WERI-Rb-1 (cell line): ENCODE data around the gene MIF.

Source experiments
- DNase-seq: peaks from one replicate; pipeline ENCODE4 v3.0.0-alpha.2; 2020
- H3K27ac ChIP-seq: fragments of 250-450 bp; sonication (Bioruptor Pico); 2 replicates; pipeline ENCODE4 v1.5.1; 2020; ENCODE audit warnings: mild to moderate bottlenecking, moderate library complexity
- H3K27me3 ChIP-seq: fragments of 250-450 bp; sonication (Bioruptor Pico); 2 replicates; pipeline ENCODE4 v1.5.1; 2021; ENCODE audit warnings: mild to moderate bottlenecking, low read depth, moderate library complexity; ENCODE audit not compliant: insufficient read depth, severe bottlenecking
- H3K36me3 ChIP-seq: fragments of 250-450 bp; sonication (Bioruptor Pico); 2 replicates; pipeline ENCODE4 v1.5.1; 2020; ENCODE audit warnings: mild to moderate bottlenecking, moderate library complexity
- H3K4me3 ChIP-seq: 2 replicates; pipeline ENCODE4 v1.5.1; 2011; ENCODE audit warnings: low read depth, mild to moderate bottlenecking, control low read depth, low read length
- H3K9me3 ChIP-seq: fragments of 250-450 bp; sonication (Bioruptor Pico); 2 replicates; pipeline ENCODE4 v1.5.1; 2021; ENCODE audit warnings: mild to moderate bottlenecking, moderate library complexity; ENCODE audit not compliant: severe bottlenecking
- CTCF ChIP-seq: IDR thresholded peaks from 2 replicates; pipeline ENCODE4 v1.5.1; 2011; ENCODE audit warnings: low read depth, mild to moderate bottlenecking, control low read depth, inconsistent platforms, low read length

MIF gene

DNA sequence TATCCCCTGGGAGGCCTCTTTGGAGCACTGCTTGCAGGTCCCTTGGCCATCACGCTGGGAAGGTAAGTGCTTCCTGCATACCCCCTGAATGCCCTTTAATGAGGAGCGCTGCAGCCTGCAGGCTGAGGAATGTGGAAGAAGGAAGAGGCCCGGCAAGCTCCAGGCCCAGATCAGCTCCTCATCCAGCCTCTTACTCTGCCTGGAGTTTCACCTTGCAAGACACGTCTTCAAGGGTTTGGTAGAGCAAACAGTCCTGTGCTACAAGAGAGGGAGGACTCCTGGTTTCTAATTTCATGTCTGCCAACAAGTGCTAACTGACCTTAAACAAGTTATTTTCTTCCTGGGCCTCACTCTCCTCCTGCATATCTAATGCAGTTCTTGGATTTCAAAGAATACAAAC lies 25.6 kb upstream of the MIF start:
- no peak overlapping the region for H3K27ac ChIP-seq
- no peak for DNase-seq
- H3K27me3 ChIP-seq, result no peaks in the 10 kb centered on the region
- H3K4me3 ChIP-seq, result no peak overlapping the region
- no peak for TF ChIP-seq CTCF
- H3K36me3 ChIP-seq, result peaks cover 74% of the 10 kb centered on the region
- no peaks in the 10 kb centered on the region for H3K9me3 ChIP-seq

DNA sequence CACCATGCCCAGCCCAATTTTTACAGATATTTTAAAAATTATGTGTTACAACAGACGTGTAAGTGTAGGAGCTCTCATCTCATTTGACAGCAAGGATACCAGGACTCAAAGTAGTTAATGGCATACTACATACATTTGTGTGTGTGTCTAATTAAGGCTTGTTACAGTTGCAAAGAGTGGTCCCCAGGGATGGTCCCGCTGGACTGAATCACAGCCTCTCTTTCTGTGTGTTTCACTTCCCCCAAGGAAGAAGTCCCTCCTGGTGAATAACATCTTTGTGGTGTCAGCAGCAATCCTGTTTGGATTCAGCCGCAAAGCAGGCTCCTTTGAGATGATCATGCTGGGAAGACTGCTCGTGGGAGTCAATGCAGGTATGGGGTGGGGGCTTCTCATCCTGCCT lies 19.3 kb upstream of the MIF start:
- Histone ChIP-seq H3K9me3 (no peaks in the 10 kb centered on the region), H3K27me3 (no peaks in the 10 kb centered on the region), H3K36me3 (peaks cover 77% of the 10 kb centered on the region), H3K27ac (no peak overlapping the region), H3K4me3 (no peak overlapping the region)
- TF ChIP-seq CTCF, result no peak
- no peak for DNase-seq

DNA sequence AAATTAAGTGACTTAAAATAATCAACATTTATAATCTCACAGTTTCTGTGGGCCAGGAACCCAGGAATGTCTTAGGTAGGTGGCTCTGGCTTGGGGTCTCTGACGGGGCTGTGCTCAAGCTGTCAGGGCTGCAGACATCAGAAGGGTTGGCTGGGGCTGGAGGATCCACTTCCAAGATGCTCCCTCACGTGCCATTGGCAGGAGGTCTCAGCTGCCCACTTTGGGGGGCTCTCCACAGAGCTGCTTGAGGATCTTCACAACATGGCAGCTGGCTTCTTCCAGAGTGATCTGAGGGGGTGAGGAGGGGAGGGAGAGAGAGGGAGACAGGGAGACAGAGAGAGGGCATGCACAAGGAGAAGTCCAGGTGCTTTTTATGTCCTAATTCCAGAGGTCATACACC lies 18.4 kb upstream of the MIF start:
- no peak for TF ChIP-seq CTCF

GRCh38 chr22:23877566-23877965 lies 16.6 kb upstream of the MIF start:
- no peak for TF ChIP-seq CTCF
- H3K27ac ChIP-seq, result no peak overlapping the region
- peaks cover 72% of the 10 kb centered on the region for H3K36me3 ChIP-seq
- H3K9me3 ChIP-seq, result no peaks in the 10 kb centered on the region
- no peak overlapping the region for H3K4me3 ChIP-seq
- DNase-seq, result no peak
- H3K27me3 ChIP-seq, result no peaks in the 10 kb centered on the region

More for the DNA sequence above, 18.4 kb upstream of the MIF start:
- Histone ChIP-seq H3K4me3 (no peak overlapping the region), H3K27me3 (no peaks in the 10 kb centered on the region), H3K27ac (no peak overlapping the region), H3K9me3 (no peaks in the 10 kb centered on the region), H3K36me3 (peaks cover 72% of the 10 kb centered on the region)
- DNase-seq, result no peak

DNA sequence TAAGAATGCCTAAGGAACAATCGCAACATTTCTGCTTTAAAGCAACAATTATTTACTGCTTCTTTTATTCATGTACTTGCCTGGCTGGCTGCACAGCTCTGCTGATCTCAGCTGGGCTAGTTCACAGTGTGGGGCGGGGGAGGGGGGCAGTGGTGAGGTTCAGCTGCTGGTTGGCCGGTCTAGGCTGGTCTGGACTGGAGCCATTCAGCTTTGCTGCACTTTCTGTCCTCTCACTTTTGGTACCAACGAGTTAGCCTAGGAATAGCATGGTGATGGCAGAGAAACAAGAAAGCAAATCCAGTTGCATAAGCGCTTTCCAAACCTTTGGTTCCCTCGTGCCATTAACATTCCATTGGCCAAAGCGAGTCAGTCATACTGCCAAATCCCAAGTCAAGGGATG lies 16.0 kb upstream of the MIF start:
- H3K4me3 ChIP-seq, result no peak overlapping the region
- H3K9me3 ChIP-seq, result no peaks in the 10 kb centered on the region
- no peaks in the 10 kb centered on the region for H3K27me3 ChIP-seq
- TF ChIP-seq CTCF, result no peak
- H3K27ac ChIP-seq, result no peak overlapping the region
- no peak for DNase-seq
- H3K36me3 ChIP-seq, result peaks cover 72% of the 10 kb centered on the region

DNA sequence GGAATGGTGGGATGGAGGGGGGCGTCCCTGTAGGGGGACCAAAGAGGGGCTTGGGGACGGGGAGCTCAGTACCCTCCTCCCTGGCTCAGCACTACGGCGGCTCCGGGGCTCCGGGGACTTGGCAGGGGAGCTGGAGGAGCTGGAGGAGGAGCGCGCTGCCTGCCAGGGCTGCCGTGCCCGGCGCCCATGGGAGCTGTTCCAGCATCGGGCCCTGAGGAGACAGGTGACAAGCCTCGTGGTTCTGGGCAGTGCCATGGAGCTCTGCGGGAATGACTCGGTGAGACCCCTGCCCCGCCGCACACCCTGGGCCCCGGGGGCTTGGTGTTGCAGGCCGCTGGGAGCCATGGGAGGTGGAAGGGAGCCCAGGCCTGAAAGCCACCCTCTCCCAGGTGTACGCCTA lies 11.8 kb upstream of the MIF start:
- TF ChIP-seq CTCF, result no peak
- Histone ChIP-seq H3K4me3 (no peak overlapping the region), H3K27ac (no peak overlapping the region), H3K36me3 (peaks cover 50% of the 10 kb centered on the region), H3K9me3 (no peaks in the 10 kb centered on the region), H3K27me3 (no peaks in the 10 kb centered on the region)
- DNase-seq, result no peak
